Upper lobe of right lung (tissue), 1 donor: ENCODE results near the gene LY9. TPM values are rescaled to one million over a fixed set of nuclear protein-coding genes. Genes with fewer than 3 reads are reported as not detected.

Source experiments
- ATAC-seq: fragments of 200-7000 bp; cut with Tn5 transposase; one replicate; pipeline ENCODE4 v1.9.1; 2020; ENCODE audit warnings: mild to moderate bottlenecking, moderate library complexity
- DNase-seq: peaks from one replicate; pipeline ENCODE4 v3.0.0-alpha.2; 2020
- H3K27ac ChIP-seq: fragments of 200-600 bp; one replicate; pipeline ENCODE4 v1.8.0; 2022
- H3K27me3 ChIP-seq: fragments of 200-600 bp; one replicate; pipeline ENCODE4 v1.8.0; 2022; ENCODE audit warnings: mild to moderate bottlenecking
- H3K36me3 ChIP-seq: fragments of 200-600 bp; one replicate; pipeline ENCODE4 v1.8.0; 2022
- H3K4me1 ChIP-seq: fragments of 200-600 bp; one replicate; pipeline ENCODE4 v1.8.0; 2022
- H3K4me3 ChIP-seq: fragments of 200-600 bp; one replicate; pipeline ENCODE4 v1.8.0; 2022; ENCODE audit warnings: mild to moderate bottlenecking
- H3K9me3 ChIP-seq: fragments of 200-600 bp; one replicate; pipeline ENCODE4 v1.8.0; 2022
- intact Hi-C: fragments of 100-400 bp; cut with DNase I; formaldehyde crosslinking; loops from one replicate; pipeline ENCODE4 v1.11.0; 2022
- long read RNA-seq: library from polyadenylated mRNA; unstranded; transcript quantifications from one replicate; pipeline ENCODE4 v2.0.0, GENCODE V29; 2021
- total RNA-seq: library from RNA; stranded (reverse); fragmentation: NEBNext Ultra II Directional; extraction: Animal tissue kit (Norgen Biotek cat#: 25700); gene quantifications from one replicate; pipeline ENCODE4 v1.2.1, GENCODE V29; 2021
- TF ChIP-seq, protein P1 (sequence below): fragments of 200-600 bp; IDR thresholded peaks from one replicate; pipeline ENCODE4 v1.8.0; 2022; ENCODE audit warnings: antibody characterized with exemption
- donor health status: DM: no; HTN: yes; CAD: no; lungs with severe emphysema.

Gene LY9, protein sequence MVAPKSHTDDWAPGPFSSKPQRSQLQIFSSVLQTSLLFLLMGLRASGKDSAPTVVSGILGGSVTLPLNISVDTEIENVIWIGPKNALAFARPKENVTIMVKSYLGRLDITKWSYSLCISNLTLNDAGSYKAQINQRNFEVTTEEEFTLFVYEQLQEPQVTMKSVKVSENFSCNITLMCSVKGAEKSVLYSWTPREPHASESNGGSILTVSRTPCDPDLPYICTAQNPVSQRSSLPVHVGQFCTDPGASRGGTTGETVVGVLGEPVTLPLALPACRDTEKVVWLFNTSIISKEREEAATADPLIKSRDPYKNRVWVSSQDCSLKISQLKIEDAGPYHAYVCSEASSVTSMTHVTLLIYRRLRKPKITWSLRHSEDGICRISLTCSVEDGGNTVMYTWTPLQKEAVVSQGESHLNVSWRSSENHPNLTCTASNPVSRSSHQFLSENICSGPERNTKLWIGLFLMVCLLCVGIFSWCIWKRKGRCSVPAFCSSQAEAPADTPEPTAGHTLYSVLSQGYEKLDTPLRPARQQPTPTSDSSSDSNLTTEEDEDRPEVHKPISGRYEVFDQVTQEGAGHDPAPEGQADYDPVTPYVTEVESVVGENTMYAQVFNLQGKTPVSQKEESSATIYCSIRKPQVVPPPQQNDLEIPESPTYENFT
- total RNA-seq, result 3.3 TPM
- long read RNA-seq, partial matches to known transcripts, result 1 of 6 reads
- long read RNA-seq, other reads (novel, unspliced or antisense), result 2 of 6 reads

DNA sequence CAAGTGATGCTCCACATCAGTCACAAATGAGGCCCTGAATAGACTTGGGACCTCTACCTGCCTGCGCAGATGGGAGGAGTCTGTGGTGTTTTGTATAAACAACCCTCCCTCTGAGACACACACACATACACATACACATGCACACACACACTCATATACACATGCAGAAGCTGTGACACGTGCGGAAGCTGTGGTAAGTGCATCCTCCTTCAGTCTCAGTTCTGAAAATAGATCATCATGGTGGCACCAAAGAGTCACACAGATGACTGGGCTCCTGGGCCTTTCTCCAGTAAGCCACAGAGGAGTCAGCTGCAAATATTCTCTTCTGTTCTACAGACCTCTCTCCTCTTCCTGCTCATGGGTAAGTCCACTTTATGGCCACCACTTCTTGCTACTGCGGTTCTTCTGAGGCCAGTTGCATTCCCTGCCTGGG is at the start of gene LY9:
TSS of gene LY9 (plus strand) at position 224 of the 433 bp plus-strand sequence. CDS start at position 238, 14 bp downstream.
- ATAC-seq (peak; percentile 80), DNase-seq (no peak)
- H3K9me3 ChIP-seq, result no peaks in the 10 kb centered on the region
- peak within 1 kb of the TSS; percentile 36 for H3K27ac ChIP-seq
- TF ChIP-seq, protein P1, sequence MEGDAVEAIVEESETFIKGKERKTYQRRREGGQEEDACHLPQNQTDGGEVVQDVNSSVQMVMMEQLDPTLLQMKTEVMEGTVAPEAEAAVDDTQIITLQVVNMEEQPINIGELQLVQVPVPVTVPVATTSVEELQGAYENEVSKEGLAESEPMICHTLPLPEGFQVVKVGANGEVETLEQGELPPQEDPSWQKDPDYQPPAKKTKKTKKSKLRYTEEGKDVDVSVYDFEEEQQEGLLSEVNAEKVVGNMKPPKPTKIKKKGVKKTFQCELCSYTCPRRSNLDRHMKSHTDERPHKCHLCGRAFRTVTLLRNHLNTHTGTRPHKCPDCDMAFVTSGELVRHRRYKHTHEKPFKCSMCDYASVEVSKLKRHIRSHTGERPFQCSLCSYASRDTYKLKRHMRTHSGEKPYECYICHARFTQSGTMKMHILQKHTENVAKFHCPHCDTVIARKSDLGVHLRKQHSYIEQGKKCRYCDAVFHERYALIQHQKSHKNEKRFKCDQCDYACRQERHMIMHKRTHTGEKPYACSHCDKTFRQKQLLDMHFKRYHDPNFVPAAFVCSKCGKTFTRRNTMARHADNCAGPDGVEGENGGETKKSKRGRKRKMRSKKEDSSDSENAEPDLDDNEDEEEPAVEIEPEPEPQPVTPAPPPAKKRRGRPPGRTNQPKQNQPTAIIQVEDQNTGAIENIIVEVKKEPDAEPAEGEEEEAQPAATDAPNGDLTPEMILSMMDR, result no peak
- H3K27me3 ChIP-seq, result no peaks in the 10 kb centered on the region
- H3K4me3 ChIP-seq, result peak within 1 kb of the TSS; percentile 29
- H3K4me1 ChIP-seq, result no peaks in the 10 kb centered on the region
- H3K36me3 ChIP-seq, result no peaks in the 10 kb centered on the region
- intact Hi-C loops, result no loop called here

DNA sequence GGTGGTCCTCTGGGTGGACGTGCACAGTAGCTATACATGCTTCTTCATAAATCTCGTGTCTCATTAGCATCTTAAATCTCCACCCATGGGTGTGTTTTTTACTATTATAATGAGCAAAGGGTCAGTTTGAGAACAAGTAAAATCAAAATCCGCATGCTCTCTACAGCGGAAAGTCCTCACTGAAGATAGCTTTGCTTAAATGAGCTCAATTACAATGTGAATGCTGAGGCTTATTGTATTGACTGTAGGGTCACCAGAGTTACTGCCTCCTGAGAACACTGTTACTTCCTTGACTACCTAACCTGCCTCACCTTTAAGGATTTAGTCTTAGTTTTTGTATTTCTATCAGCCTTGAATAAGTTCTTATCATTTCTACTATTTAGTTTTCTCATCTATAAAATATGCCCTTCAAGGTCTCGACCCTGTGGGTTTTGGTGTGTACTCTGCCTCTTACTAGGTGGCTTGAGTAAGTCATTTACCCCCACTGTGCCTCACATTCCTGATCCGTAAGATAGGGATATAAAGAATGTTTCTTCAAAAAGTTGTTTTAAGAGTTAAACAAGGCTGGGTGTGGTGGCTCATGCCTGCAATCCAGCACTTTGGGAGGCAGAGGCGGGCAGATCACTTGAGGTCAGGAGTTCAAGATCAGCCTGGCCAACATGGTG is 49.0 kb upstream of the LY9 start:
- Histone ChIP-seq H3K36me3 (no peaks in the 10 kb centered on the region), H3K27me3 (no peaks in the 10 kb centered on the region), H3K4me3 (no peak overlapping the region), H3K27ac (no peak overlapping the region), H3K4me1 (no peaks in the 10 kb centered on the region), H3K9me3 (no peaks in the 10 kb centered on the region)
- no peak for DNase-seq
- intact Hi-C loops, result no loop called here
- TF ChIP-seq, protein P1, result no peak
- ATAC-seq, result no peak

- no peaks in the 10 kb centered on the region for H3K36me3 ChIP-seq
- no peak overlapping the region for H3K27ac ChIP-seq
- H3K27me3 ChIP-seq, result no peaks in the 10 kb centered on the region
- no peak for DNase-seq
- no peaks in the 10 kb centered on the region for H3K4me1 ChIP-seq
- no peak for ATAC-seq
- H3K4me3 ChIP-seq, result no peak overlapping the region
- TF ChIP-seq, protein P1, result no peak
- intact Hi-C loops, result no loop called here
- H3K9me3 ChIP-seq, result no peaks in the 10 kb centered on the region
Measured at GRCh38 chr1:160747717-160748116, 48.3 kb upstream of the LY9 start.

GRCh38 chr1:160748181-160748877 is 47.6 kb upstream of the LY9 start:
- no peak overlapping the region for H3K27ac ChIP-seq
- H3K4me3 ChIP-seq, result no peak overlapping the region
- intact Hi-C loops, result no loop called here
- no peaks in the 10 kb centered on the region for H3K4me1 ChIP-seq
- DNase-seq (no peak), ATAC-seq (peak; percentile 20)
- TF ChIP-seq, protein P1, result peak; percentile 8
- H3K36me3 ChIP-seq, result no peaks in the 10 kb centered on the region
- H3K9me3 ChIP-seq, result no peaks in the 10 kb centered on the region
- peaks cover 2% of the 10 kb centered on the region for H3K27me3 ChIP-seq

- no peak for DNase-seq
- Histone ChIP-seq H3K4me3 (no peak overlapping the region), H3K27ac (no peak overlapping the region), H3K27me3 (peaks cover 5% of the 10 kb centered on the region), H3K36me3 (no peaks in the 10 kb centered on the region), H3K4me1 (no peaks in the 10 kb centered on the region), H3K9me3 (no peaks in the 10 kb centered on the region)
- TF ChIP-seq, protein P1, result no peak
- intact Hi-C loops, result no loop called here
- ATAC-seq, result peak; percentile 36
Measured at GRCh38 chr1:160748878-160749269, 47.1 kb upstream of the LY9 start.
